H9 (cell line): ENCODE data around the gene NAMPT. TPM values are rescaled to one million over a fixed set of nuclear protein-coding genes. Genes with fewer than 3 reads are reported as not detected.

ENCODE experiments used
- DNase-seq: peaks from one replicate; pipeline ENCODE4 v3.0.0-alpha.2; 2017
- H2AFZ ChIP-seq: one replicate; pipeline ENCODE4 v1.6.1; 2013; ENCODE audit warnings: mild to moderate bottlenecking, low read length, control low read depth, moderate library complexity
- H2AK5ac ChIP-seq: 2 replicates; pipeline ENCODE4 v1.6.1; 2013; ENCODE audit warnings: low read length, control low read depth, mixed read lengths; ENCODE audit not compliant: insufficient read length
- H2BK120ac ChIP-seq: one replicate; pipeline ENCODE4 v1.6.1; 2013; ENCODE audit warnings: low read depth, mild to moderate bottlenecking, low read length, control low read depth, inconsistent platforms; ENCODE audit not compliant: poor library complexity, severe bottlenecking
- H2BK12ac ChIP-seq: 2 replicates; pipeline ENCODE4 v1.6.1; 2013; ENCODE audit warnings: low read length, control low read depth, mixed read lengths, low read depth; ENCODE audit not compliant: insufficient read length
- H2BK15ac ChIP-seq: 2 replicates; pipeline ENCODE4 v1.6.1; 2013; ENCODE audit warnings: low read depth, low read length, control low read depth
- H2BK20ac ChIP-seq: one replicate; pipeline ENCODE4 v1.6.1; 2013; ENCODE audit warnings: low read depth, mild to moderate bottlenecking, low read length, control low read depth, inconsistent platforms; ENCODE audit not compliant: poor library complexity, severe bottlenecking
- H2BK5ac ChIP-seq: 2 replicates; pipeline ENCODE4 v1.6.1; 2013; ENCODE audit warnings: low read length, control low read depth, mixed read lengths; ENCODE audit not compliant: insufficient read length
- H3K14ac ChIP-seq: 2 replicates; pipeline ENCODE4 v1.6.1; 2013; ENCODE audit warnings: low read length, control low read depth; ENCODE audit not compliant: insufficient read depth
- H3K18ac ChIP-seq: 2 replicates; pipeline ENCODE4 v1.6.1; 2013; ENCODE audit warnings: low read depth, mild to moderate bottlenecking, mixed read lengths, low read length, control low read depth; ENCODE audit not compliant: insufficient read length
- H3K23ac ChIP-seq: 2 replicates; pipeline ENCODE4 v1.6.1; 2013; ENCODE audit warnings: low read length, control low read depth, mixed read lengths, low read depth; ENCODE audit not compliant: insufficient read length
- H3K23me2 ChIP-seq: 2 replicates; pipeline ENCODE4 v1.6.1; 2013; ENCODE audit warnings: low read depth, mild to moderate bottlenecking, mixed read lengths, low read length, control low read depth; ENCODE audit not compliant: insufficient read length, poor library complexity, severe bottlenecking
- H3K27ac ChIP-seq: 2 replicates; pipeline ENCODE4 v1.5.1; 2013; ENCODE audit warnings: low read length, control low read depth, mixed read lengths, low read depth; ENCODE audit not compliant: insufficient read length
- H3K27me3 ChIP-seq: 2 replicates; pipeline ENCODE4 v1.6.1; 2013; ENCODE audit warnings: low read length, control low read depth, inconsistent platforms; ENCODE audit not compliant: insufficient read depth
- H3K4ac ChIP-seq: 2 replicates; pipeline ENCODE4 v1.6.1; 2013; ENCODE audit warnings: low read depth, mild to moderate bottlenecking, control low read depth, inconsistent platforms, low read length, moderate library complexity
- H3K4me1 ChIP-seq: 2 replicates; pipeline ENCODE4 v1.6.1; 2013; ENCODE audit warnings: low read length, control low read depth, inconsistent platforms; ENCODE audit not compliant: insufficient read depth
- H3K4me2 ChIP-seq: 2 replicates; pipeline ENCODE4 v1.6.1; 2013; ENCODE audit warnings: low read length, control low read depth, mixed read lengths; ENCODE audit not compliant: insufficient read length, insufficient read depth
- H3K56ac ChIP-seq: 2 replicates; pipeline ENCODE4 v1.6.1; 2013; ENCODE audit warnings: low read depth, mild to moderate bottlenecking, mixed read lengths, low read length, control low read depth; ENCODE audit not compliant: insufficient read length
- H3K79me1 ChIP-seq: 2 replicates; pipeline ENCODE4 v1.6.1; 2013; ENCODE audit warnings: low read depth, mild to moderate bottlenecking, moderate library complexity, low read length, control low read depth, inconsistent platforms; ENCODE audit not compliant: insufficient read depth, poor library complexity, severe bottlenecking
- H3K79me2 ChIP-seq: 2 replicates; pipeline ENCODE4 v1.6.1; 2013; ENCODE audit warnings: low read length, control low read depth, inconsistent platforms; ENCODE audit not compliant: insufficient read depth
- H3K9ac ChIP-seq: 2 replicates; pipeline ENCODE4 v1.6.1; 2013; ENCODE audit warnings: low read length, control low read depth, mixed read lengths; ENCODE audit not compliant: insufficient read length; ENCODE audit errors: extremely low read depth
- H3K9me3 ChIP-seq: one replicate; pipeline ENCODE4 v1.6.1; 2013; ENCODE audit warnings: low read depth, low read length, inconsistent platforms; ENCODE audit not compliant: control insufficient read depth
- H3T11ph ChIP-seq: one replicate; pipeline ENCODE4 v1.6.1; 2013; ENCODE audit warnings: mild to moderate bottlenecking, low read length, control low read depth, inconsistent platforms
- H4K20me1 ChIP-seq: one replicate; pipeline ENCODE4 v1.6.1; 2013; ENCODE audit not compliant: control insufficient read depth, insufficient read length, insufficient read depth
- H4K5ac ChIP-seq: 2 replicates; pipeline ENCODE4 v1.6.1; 2013; ENCODE audit warnings: low read depth, mild to moderate bottlenecking, mixed read lengths, low read length, control low read depth; ENCODE audit not compliant: insufficient read length
- H4K8ac ChIP-seq: replicated peaks from 2 replicates; pipeline ENCODE4 v1.6.1; 2013; ENCODE audit warnings: low read length, control low read depth, mixed read lengths, low read depth; ENCODE audit not compliant: insufficient read length
- H4K91ac ChIP-seq: 2 replicates; pipeline ENCODE4 v1.6.1; 2013; ENCODE audit warnings: low read depth, mild to moderate bottlenecking, moderate library complexity, mixed read lengths, low read length, control low read depth; ENCODE audit not compliant: insufficient read length
- H3K27ac Mint-ChIP-seq, 3 experiments: 2 replicates in 2 of 3; 3 replicates in 1 of 3; pipeline ENCODE4 v1.8.0; 2020 to 2021; ENCODE audit warnings: mixed read lengths in 3 of 3, mild to moderate bottlenecking in 1 of 3, moderate library complexity in 1 of 3
- H3K27me3 Mint-ChIP-seq: 2 replicates; pipeline ENCODE4 v1.8.0; 2021; ENCODE audit warnings: low read depth, mild to moderate bottlenecking, moderate library complexity, mixed read lengths
- H3K36me3 Mint-ChIP-seq, 3 experiments: 2 replicates in 2 of 3; 3 replicates in 1 of 3; pipeline ENCODE4 v1.8.0; 2020 to 2021; ENCODE audit warnings: low read depth in 3 of 3, mixed read lengths in 3 of 3; ENCODE audit not compliant: insufficient read depth in 1 of 3
- H3K4me1 Mint-ChIP-seq, 2 experiments: 2 replicates each; pipeline ENCODE4 v1.8.0; 2020; ENCODE audit warnings: mixed read lengths in 2 of 2
- H3K4me3 Mint-ChIP-seq, 2 experiments: 2 replicates in 1 of 2; 3 replicates in 1 of 2; pipeline ENCODE4 v1.8.0; 2020 to 2021; ENCODE audit warnings: mild to moderate bottlenecking in 2 of 2, mixed read lengths in 2 of 2, moderate library complexity in 1 of 2
- H3K9me3 Mint-ChIP-seq, 2 experiments: 2 replicates in 1 of 2; 3 replicates in 1 of 2; pipeline ENCODE4 v1.8.0; 2020; ENCODE audit warnings: mild to moderate bottlenecking in 2 of 2, mixed read lengths in 2 of 2, moderate library complexity in 1 of 2
- CTCF ChIP-seq: fragments of 200-600 bp; sonication (generic); conservative IDR thresholded peaks from 3 replicates; pipeline ENCODE4 v1.8.0; 2021; ENCODE audit warnings: antibody characterized with exemption, mild to moderate bottlenecking
- WGBS: extraction: QIAGEN DNeasy Blood & Tissue Kit; methylation state at CpG from one replicate; pipeline ENCODE4 v1.1.7; 2013; ENCODE audit warnings: missing lambda C conversion rate, low lambda C conversion rate, mixed read lengths; ENCODE audit not compliant: insufficient read length; ENCODE audit errors: extremely low coverage; 5-methylcytosine and 5-hydroxymethylcytosine counted together
- total RNA-seq: library from RNA; stranded (reverse); gene quantifications from 2 replicates; pipeline ENCODE4 v1.2.1, GENCODE V29; 2021

The NAMPT gene
- total RNA-seq, 1 experiment from 2014 or later, result 83.5 TPM

DNA sequence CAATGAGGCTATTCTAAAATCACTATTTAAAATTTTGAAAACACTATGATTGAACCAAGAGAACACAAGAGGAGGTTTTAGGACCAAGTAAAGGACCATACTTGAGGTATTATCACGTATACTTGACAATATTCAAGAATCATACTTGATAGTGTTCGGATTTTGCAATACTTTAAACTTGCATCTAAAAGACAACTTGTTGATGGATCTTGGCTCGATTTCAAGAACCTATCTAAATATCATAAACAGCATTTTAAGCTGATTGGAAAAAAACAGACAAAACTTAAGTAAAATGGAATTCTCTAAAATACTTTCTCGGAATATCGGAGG is 1.3 kb downstream of the NAMPT start:
- Histone ChIP-seq H4K20me1 (no peaks in the 10 kb centered on the region), H2BK15ac (no peak overlapping the region), H2AK5ac (no peak overlapping the region), H3K14ac (no peak overlapping the region), H2BK5ac (no peak overlapping the region), H3K79me1 (no peaks in the 10 kb centered on the region), H3K79me2 (peaks cover 20% of the 10 kb centered on the region), H3K9ac (peak overlapping the region; percentile 26), H3K23ac (no peak overlapping the region), H4K5ac (no peak overlapping the region), H2BK120ac (no peak overlapping the region), H4K91ac (no peak overlapping the region), H3T11ph (no peak overlapping the region), H3K4me1 (no peaks in the 10 kb centered on the region; the same call in 1 of the 2 replicates), H4K8ac (no peak overlapping the region), H3K27ac (peak overlapping the region; percentile 68), H3K27me3 (no peaks in the 10 kb centered on the region), H3K4me2 (peak overlapping the region; percentile 100), H2AFZ (no peak overlapping the region), H3K9me3 (no peaks in the 10 kb centered on the region), H2BK20ac (no peak overlapping the region), H3K18ac (no peak overlapping the region), H3K56ac (no peak overlapping the region), H3K4ac (no peak overlapping the region), H3K23me2 (peaks cover 7% of the 10 kb centered on the region), H2BK12ac (no peak overlapping the region)
- Mint-ChIP-seq H3K9me3 (no peaks in the 10 kb centered on the region), H3K27me3 (no peaks in the 10 kb centered on the region), H3K4me1 (peaks cover 36% of the 10 kb centered on the region in 2 experiments), H3K4me3 (peak overlapping the region; percentile 85 to 95), H3K36me3 (peaks cover 0 to 3% (median 0%) of the 10 kb centered on the region in 3 experiments; a peak in 2 of 7 replicates), H3K27ac (peak overlapping the region; percentile 91 to 94 (median 93); a peak in 6 of 7 replicates)
- WGBS, result no CpG with 5 or more reads among the region's 5 CpGs
- TF ChIP-seq CTCF, result no peak
- no peak for DNase-seq
